Superior temporal gyrus (tissue), 1 donor: Measurements from ENCODE around the gene PRPF19.

Source experiments
- DNase-seq: peaks from one replicate; pipeline ENCODE4 v3.0.0-alpha.2; 2016; ENCODE audit errors: extremely low spot score

Gene PRPF19

GRCh38 chr11:60906132-60906972, at the start of gene PRPF19:
Gene PRPF19, minus strand, starts transcription at chr11:60906585. Its CDS starts 203 bp downstream, at chr11:60906382.
- peak; percentile 100 for DNase-seq

DNA sequence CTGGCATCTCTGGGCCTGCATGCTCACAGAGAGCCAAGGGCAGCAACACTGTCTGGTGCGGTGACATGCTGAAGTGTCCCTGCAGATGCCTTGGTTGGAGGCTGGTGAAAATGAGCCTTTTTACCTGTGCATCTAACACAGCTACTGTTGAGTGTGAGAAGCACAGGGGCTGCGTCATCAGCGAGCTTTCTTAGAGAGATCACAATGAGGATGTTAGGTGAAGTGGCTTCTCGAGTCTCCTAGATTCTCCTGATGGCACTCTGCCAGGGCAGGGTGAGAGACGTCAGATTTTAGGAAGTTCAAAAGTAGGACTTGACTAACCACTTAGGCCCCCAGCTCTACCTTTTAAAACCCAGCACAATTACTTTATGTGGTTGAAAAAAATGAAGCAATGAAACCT, 49.2 kb upstream of the PRPF19 start:
- no peak for DNase-seq

DNA sequence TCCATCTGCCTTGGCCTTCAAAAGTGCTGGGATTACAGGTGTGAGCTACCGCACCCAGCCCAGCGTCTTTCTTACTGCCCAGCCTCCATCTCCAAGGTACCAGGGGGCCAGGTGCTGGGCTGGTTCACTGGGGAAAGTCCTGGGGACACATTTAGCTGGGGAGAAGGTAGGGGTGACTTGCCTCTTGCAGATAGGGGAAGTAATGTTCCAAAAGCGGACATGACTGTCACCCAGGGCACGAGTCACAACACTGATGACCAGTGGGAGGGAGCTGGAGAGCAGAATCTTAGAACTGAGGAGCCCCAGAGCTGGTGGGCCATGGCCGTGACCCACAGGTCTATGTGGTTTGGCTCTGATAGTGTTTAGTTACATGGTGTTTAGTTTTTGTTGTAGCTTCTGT, 48.0 kb upstream of the PRPF19 start:
- DNase-seq, result no peak

GRCh38 chr11:60953781-60954180, 47.4 kb upstream of the PRPF19 start:
- DNase-seq, result no peak

GRCh38 chr11:60952742-60953170, 46.4 kb upstream of the PRPF19 start:
- no peak for DNase-seq

DNA sequence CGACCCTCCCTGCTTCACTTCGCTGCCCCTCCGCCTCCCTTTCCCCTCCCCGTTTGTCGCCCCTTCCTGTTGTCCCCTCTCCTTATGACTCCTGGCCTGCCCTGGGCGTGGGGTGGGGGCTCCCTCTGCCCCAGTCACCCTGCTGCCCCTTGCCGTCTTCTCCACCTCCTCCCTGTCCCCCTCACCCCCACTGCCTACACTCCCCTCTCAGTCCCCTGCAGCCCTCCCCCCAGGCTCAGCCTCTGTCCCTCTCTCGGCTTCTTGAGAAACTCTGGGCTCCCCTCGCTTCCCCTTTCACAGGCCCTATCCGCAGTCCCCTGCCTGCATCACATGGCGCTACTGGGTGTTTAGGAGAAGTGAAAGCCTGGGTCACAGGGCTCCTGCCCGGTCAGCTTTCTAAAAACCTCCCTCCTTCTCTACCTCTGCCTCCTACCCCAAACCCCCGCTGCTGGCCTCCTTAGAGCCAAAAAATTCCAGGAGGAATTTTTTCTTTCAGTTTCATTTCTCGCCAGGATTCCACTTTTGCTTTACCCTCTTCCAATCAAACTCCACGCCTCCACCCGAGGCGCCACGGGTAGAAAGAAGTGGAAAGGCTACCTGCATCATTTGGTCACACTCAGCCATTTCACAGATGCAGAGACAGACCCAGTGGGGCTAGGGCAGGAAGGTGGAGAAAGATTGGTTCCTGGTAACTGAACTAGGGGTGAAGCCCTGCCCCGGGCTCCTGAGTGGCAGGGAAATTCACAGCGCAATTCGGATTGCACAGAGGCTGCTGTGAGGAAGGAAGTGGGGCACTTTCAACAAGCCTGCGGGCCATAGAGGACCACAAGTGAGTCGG, 45.7 kb upstream of the PRPF19 start, which contains the start of gene SLC15A3:
SLC15A3 (minus strand) TSS at position 273 of the 838 bp plus-strand sequence. CDS start 625 bp downstream, outside the sequence.
- no peak for DNase-seq

- DNase-seq, result no peak
These were observed 45.2 kb upstream of the PRPF19 start for GRCh38 chr11:60951606-60951903.

DNA sequence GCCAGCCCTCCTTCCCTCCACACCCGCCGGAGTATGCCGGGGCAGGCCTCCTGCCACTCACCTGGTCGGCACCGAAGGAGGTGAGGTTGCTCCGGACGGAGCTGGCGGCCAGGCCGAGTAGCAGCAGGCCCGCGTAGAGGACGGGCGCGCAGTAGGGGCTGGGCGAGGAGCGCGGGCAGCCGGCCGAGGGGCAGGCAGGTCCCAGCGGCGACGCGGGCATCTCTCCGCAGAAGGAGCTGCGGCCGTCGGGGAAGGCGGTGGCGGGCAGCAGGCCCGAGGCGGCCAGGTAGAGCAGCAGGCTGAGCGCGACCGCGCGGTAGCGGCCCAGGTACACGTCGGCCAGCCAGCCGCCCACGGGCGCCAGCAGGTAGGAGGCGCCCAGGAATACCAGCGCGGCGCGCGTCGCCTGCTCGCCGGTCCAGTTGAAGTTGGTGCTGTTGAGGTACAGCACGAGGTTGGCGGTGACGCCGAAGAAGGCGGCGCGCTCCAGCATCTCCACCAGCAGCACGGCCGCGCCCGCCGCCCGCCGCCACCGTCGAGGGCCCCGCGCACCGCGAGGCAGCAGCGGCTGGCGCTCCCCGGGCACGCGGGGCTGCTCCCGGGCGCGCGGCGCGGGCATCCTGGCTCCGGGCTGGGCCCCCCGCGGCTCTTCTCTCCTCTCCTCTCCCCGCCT, 44.7 kb upstream of the PRPF19 start:
- no peak for DNase-seq

DNA sequence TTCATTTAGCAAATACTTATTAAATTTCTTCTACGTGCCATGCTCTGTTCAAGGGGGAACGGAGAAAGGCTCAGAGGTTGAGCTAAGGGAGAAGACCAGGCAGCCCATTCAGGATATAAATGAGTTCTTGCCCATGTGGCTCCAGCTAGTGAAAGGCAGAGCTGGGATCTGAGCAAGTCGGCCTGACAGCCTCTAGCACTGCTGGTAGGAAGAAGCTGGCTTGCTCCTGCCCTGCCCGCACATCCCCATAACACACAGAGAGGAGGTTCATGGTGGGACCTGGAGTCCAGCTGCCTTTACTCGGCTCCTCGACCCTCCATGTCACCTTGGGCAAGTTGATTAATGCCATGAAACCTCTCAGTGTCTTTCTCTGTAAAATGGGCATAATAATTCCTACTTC, 43.6 kb upstream of the PRPF19 start:
- no peak for DNase-seq

GRCh38 chr11:60948250-60948649, 41.9 kb upstream of the PRPF19 start:
- DNase-seq, result no peak

DNA sequence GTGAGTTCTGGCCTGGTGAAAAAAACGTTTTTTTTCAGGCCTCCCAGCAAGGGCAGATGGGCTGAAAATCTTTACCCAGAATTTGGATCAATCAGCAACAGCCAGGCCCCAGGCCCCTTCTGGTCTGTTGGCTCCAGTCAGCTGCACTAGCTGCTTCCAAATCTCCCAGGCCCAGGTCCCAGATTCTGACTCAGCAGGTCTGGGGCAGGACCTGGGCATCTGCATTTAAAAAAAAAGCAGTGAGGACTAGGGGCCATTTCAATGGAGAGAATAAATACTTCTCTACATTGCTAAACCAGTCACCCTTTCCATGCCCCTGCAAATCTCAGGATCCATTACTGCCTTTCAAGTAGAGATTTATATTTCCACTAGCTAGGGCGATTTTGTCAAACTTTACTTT, 41.3 kb upstream of the PRPF19 start:
- DNase-seq, result no peak

DNA sequence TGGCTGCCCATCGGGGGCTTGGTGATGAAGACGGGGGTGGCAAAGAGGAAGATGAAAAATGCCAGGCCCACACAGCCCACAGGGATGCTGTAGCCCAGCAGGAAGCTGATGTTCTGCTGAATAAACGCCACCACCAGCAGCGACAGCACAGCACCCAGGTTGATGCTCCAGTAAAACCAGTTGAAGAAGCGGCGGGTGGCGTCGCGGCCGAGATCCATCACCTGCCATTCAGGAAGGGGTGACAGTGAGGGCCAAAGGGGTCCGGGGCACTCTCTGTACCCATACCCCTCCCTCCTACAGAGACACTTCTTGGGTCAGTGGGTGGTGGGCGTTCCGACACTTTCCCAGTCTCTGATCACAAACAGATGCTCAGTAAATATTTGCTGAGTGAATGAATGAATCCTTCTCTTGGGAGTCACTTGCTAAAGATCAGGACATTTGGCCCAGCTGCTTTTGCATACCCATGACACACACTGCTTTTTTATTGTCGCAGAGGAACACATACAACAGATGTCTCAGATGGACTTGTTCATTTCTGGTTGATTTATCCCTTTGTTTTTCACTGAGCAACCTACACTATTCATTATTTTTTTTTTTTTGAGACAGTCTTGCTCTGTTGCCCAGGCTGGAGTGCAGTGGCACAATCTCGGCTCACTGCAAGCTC, 40.3 kb upstream of the PRPF19 start:
- no peak for DNase-seq

DNA sequence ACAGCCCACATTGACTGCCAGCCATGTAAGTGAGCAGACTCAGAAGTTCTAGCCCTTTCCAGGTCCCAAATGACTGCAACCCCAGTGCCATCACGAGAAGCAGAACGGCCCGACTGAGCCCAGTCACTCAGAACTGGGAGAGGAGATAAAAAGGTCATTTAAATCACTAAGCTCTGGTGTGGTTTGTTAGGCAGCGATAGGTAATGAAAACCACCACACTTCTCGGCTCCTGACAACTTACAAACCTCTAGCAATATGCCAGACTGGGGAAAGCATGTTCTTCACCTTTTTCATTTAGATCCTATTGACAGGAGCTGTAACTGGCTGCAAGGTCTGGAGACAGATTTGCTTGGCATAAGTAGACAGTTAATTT, 38.9 kb upstream of the PRPF19 start:
- DNase-seq, result no peak

GRCh38 chr11:60944490-60945294, 38.3 kb upstream of the PRPF19 start:
- DNase-seq, result no peak

GRCh38 chr11:60942970-60943565, 36.7 kb upstream of the PRPF19 start:
- DNase-seq, result no peak

DNA sequence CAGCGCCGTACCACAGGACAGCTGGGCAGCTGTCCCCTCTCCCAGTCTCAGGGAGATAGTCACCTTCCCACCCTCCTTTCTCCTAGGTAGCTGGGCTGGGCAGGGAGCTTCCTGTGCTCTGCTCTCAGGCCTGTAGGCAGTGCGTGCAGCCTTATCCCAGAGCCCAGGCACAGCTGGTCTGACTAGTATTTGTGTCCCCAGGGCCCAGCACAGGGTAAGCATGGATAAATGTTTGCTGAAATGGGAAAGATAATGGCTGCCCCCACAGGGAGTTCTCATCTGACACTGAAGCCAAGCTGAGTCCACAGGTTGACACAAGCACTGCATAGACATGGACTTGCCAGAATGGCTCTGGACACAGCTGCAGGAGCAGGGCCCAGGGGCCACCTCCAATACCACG, 35.8 kb upstream of the PRPF19 start:
- no peak for DNase-seq

DNA sequence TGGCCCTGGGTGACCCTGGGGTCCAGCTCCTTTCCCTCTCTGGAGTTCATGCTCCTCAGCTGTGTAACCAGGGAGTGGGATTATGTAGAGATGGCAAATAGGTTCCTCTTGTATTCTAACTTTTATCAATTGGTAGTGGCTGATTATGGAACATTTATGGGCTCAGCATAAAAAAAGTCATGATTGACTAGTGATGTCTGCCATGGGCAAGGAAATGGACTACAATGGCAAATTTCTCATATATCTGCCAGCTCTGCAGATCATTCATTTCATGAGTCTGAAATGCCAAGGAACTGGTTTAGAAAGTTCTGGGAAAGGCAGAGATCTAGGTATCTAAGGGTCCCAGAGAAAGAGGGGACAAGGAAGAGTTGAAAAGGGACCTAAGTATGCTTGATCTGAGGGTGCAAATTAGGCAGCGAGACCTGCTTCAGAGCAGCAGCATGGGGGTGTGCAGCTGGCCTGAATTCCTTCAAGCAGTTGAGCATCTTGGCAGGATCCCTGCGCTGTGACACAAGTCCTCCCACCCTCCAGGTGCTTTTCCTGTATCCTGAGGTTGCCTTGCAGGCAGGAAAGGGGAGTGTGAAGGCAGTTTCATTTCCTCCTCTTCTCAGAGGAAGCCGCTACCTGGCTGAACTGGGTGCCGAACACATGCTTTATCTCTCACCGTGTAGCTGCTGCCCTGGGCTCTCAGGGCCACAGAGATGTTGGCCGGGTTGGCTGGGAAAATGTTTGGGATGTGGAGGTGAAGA, 35.2 kb upstream of the PRPF19 start:
- no peak for DNase-seq

- no peak for DNase-seq
These were observed 33.5 kb upstream of the PRPF19 start for GRCh38 chr11:60939855-60940254.

DNA sequence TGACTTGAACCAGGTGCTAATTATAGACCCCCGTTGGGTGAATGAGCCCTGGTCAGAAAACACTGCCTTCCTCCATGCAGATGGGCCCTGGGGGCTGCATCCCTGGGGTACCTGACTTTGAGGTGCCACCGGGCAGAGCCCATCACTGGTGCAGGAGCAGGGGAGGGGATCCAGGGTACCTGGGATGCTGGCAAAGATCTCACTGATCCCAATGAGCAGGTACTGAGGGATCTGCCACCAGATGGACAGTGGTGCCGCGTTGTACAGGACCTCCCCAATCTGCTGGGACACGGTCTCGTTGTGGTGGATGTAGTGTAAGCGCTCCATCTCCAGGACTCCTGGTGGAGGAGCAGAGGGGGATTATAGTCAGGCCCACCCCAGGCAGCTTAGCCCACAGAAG, 32.9 kb upstream of the PRPF19 start:
- DNase-seq, result no peak

GRCh38 chr11:60938500-60938899, 32.1 kb upstream of the PRPF19 start:
- no peak for DNase-seq
